Stimulated activated CD4-positive, alpha-beta T cell treated with anti-CD3 and anti-CD28 coated beads, Interleukin-12 subunit alpha, Interleukin-12 subunit beta, amount 100 ng/mL, for 4 hours (primary cell): Measurements from ENCODE around the gene STS.
A peak's percentile ranks its signal among the peaks of the same experiment; 100 is the strongest.
"Not testable (repeated sequence)": the region's sequence is repeated elsewhere in the genome, so short reads cannot be mapped to it uniquely, and the experiment has no call there.

Experiments
- DNase-seq: peaks from one replicate; pipeline ENCODE4 v3.0.0-alpha.2; 2020

The STS gene

GRCh38 chrX:7143076-7143475 is 4.4 kb upstream of the STS start:
- DNase-seq, result no peak

- DNase-seq, result no peak
Observed at GRCh38 chrX:7143941-7144525, 3.5 kb upstream of the STS start.

GRCh38 chrX:7145454-7145853 is 2.1 kb upstream of the STS start:
- DNase-seq, result no peak

- DNase-seq, result no peak
Observed at GRCh38 chrX:7146020-7146702, 1.4 kb upstream of the STS start.

GRCh38 chrX:7146703-7147412 is 654 bp upstream of the STS start:
- no peak for DNase-seq

- peak; percentile 78 for DNase-seq
Observed at GRCh38 chrX:7147978-7148854, 704 bp downstream of the STS start, which contains the start of gene PUDP. PUDP (minus strand) TSS chrX:7148153; CDS start chrX:7148113, 40 bp downstream.

- DNase-seq, result no peak
Observed at GRCh38 chrX:7149411-7149810, 1.9 kb downstream of the STS start.

GRCh38 chrX:7153231-7153630 is 5.7 kb downstream of the STS start:
- no peak for DNase-seq

GRCh38 chrX:7154041-7154597 is 6.6 kb downstream of the STS start:
- DNase-seq, result no peak

- no peak for DNase-seq
Observed at GRCh38 chrX:7155163-7155562, 7.7 kb downstream of the STS start.

- no peak for DNase-seq
Observed at GRCh38 chrX:7156879-7157278, 9.4 kb downstream of the STS start.

- DNase-seq, result no peak
Observed at GRCh38 chrX:7158468-7158990, 11.0 kb downstream of the STS start.

GRCh38 chrX:7159149-7159861 is 11.8 kb downstream of the STS start:
- no peak for DNase-seq

GRCh38 chrX:7163146-7163677 is 15.7 kb downstream of the STS start:
- DNase-seq, result no peak

- DNase-seq, result no peak
Observed at GRCh38 chrX:7164174-7164573, 16.7 kb downstream of the STS start.

- DNase-seq, result no peak
Observed at GRCh38 chrX:7168371-7168770, 20.9 kb downstream of the STS start.

GRCh38 chrX:7169627-7170026 is 22.1 kb downstream of the STS start:
- no peak for DNase-seq

GRCh38 chrX:7170898-7171297 is 23.4 kb downstream of the STS start:
- DNase-seq, result peak; percentile 12

- not testable (repeated sequence) for DNase-seq
Observed at GRCh38 chrX:7178859-7179258, 31.3 kb downstream of the STS start.

GRCh38 chrX:7179446-7179845 is 31.9 kb downstream of the STS start:
- DNase-seq, result no peak

- DNase-seq, result no peak
Observed at GRCh38 chrX:7184816-7185215, 37.3 kb downstream of the STS start.

GRCh38 chrX:7188672-7189071 is 41.2 kb downstream of the STS start:
- DNase-seq, result no peak
